Measurements from ENCODE around the gene CCDC34.

- TF ChIP-seq CTCF (IDR thresholded peaks at IDR 0.05) (no peak), POLR2AphosphoS5 (IDR thresholded peaks at IDR 0.05) (no peak)
Measured at GRCh38 chr11:27367881-27368280, 4.9 kb upstream of the CCDC34 start.

All from upper lobe of left lung (tissue), 4 donors.